GM13976 (cell line): ENCODE results near the gene SPOP.

Experiments used
- DNase-seq: peaks from one replicate; pipeline ENCODE4 v3.0.0; 2012; ENCODE audit warnings: low spot score
- in situ Hi-C: fragments of 300-500 bp; cut with MboI; formaldehyde crosslinking; loops from one replicate; pipeline ENCODE4 v1.12.0; 2022; ENCODE audit warnings: low sequenced_read_pairs, mixed read lengths, inconsistent platforms; ENCODE audit not compliant: unreplicated experiment
- TF ChIP-seq, protein P1 (sequence below): IDR thresholded peaks from 2 replicates; pipeline ENCODE4 v1.5.1; 2012; ENCODE audit warnings: borderline replicate concordance, mild to moderate bottlenecking; ENCODE audit not compliant: insufficient read depth; ENCODE audit errors: extremely low read depth, missing control alignments, control extremely low read depth

The SPOP gene

DNA sequence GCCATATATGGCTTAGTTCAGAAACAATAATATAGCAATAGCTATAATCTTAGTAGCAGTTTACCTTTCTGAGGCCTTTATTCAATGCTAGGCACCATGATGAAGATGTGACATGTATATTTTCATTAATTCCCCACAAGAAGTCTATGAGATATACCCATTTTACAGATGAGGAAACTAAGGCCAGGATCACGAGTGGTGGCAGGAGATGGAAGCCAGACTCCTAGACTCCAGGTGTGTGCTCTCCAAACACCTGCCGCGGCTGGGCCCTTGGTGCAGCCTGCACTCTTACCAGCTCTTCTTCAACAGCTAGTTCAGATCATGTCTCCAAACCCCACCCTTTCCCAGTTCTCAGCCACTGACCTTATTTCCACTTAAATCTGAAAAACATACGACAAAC lies 87.0 kb downstream of the SPOP start:
- DNase-seq, result no peak
- in situ Hi-C loops, result no loop called here
- TF ChIP-seq, protein P1, sequence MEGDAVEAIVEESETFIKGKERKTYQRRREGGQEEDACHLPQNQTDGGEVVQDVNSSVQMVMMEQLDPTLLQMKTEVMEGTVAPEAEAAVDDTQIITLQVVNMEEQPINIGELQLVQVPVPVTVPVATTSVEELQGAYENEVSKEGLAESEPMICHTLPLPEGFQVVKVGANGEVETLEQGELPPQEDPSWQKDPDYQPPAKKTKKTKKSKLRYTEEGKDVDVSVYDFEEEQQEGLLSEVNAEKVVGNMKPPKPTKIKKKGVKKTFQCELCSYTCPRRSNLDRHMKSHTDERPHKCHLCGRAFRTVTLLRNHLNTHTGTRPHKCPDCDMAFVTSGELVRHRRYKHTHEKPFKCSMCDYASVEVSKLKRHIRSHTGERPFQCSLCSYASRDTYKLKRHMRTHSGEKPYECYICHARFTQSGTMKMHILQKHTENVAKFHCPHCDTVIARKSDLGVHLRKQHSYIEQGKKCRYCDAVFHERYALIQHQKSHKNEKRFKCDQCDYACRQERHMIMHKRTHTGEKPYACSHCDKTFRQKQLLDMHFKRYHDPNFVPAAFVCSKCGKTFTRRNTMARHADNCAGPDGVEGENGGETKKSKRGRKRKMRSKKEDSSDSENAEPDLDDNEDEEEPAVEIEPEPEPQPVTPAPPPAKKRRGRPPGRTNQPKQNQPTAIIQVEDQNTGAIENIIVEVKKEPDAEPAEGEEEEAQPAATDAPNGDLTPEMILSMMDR, result no peak

DNA sequence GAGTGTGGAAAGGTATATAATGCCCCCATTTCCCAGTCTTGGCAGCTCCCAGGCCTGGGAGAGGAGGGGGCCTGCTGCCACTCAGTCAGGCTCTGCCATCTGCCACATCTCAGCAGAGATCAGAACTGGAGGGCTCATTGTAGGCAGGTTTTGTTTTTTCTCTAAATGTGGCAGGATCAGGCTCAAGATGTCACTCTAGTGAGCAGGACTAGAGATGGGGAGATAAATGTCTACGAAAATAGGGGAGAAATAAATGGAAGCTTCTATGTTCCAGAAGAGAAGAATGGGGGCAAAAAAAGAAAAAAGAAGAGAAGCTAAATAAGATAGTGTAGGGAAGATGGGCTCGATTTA lies 88.3 kb downstream of the SPOP start:
- DNase-seq, result no peak
- in situ Hi-C loops, result no loop called here
- TF ChIP-seq, protein P1, result no peak

DNA sequence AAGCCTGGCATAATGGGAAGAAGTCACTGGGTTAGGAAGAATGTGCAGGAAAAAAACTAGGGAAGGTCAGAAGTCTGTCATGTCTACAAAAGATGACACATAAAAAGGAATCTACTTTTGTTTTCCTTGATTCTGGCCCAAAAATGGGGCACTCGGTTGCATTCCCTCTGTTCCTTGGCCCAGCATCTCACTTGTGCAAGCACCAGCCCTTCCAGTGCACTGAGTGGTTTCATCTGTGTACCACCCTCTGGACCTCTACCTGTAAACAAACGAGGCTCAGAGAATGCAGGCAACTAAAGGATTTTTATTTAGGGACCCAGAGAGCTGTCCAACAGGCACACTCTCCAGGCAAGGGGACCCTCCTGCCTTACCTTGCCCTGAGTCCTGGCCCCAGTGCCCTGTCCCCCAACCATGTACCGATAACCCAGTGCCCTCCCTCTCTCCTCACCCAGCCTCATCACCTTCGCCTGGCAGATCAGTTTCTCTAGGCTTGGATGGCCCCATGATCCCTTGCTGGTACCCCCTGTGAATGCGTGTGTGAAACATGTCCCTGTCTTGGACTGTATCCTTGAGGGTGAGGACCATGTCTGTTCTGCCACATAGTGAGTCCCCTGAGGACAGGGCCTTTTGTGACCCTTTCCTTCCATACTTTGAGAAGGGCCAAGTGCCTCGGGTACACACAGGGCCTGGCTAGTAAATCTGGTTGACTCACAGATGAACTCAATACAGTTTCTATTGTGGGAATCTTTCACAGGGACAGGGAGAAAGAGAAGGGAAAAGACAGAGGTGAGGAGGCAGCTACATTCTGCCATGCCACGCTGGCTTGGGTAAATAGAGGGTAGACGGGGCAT lies 88.9 kb downstream of the SPOP start:
- no peak for DNase-seq
- TF ChIP-seq, protein P1, result no peak
- in situ Hi-C loops, result no loop called here

DNA sequence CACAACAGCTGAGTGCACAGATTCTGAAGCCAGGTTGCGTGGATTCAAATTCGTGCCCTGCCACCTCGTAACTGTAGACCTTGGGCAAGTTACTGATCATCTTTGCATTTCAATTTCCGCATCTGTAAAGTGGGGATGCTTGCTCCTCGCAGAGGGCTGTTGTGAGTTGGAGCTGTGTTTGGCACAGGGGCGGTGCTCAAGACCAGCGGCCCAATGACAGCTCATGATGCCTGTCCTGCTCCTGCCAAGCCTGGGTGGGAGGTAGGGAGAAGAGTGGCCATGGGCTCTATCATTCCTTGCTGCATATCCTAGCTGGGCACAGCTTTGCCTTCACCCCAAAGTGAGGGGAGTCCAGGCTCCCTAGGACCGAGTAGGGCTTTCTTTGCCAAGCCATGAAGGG lies 89.6 kb downstream of the SPOP start:
- no peak for DNase-seq
- TF ChIP-seq, protein P1, result no peak
- in situ Hi-C loops, result no loop called here

DNA sequence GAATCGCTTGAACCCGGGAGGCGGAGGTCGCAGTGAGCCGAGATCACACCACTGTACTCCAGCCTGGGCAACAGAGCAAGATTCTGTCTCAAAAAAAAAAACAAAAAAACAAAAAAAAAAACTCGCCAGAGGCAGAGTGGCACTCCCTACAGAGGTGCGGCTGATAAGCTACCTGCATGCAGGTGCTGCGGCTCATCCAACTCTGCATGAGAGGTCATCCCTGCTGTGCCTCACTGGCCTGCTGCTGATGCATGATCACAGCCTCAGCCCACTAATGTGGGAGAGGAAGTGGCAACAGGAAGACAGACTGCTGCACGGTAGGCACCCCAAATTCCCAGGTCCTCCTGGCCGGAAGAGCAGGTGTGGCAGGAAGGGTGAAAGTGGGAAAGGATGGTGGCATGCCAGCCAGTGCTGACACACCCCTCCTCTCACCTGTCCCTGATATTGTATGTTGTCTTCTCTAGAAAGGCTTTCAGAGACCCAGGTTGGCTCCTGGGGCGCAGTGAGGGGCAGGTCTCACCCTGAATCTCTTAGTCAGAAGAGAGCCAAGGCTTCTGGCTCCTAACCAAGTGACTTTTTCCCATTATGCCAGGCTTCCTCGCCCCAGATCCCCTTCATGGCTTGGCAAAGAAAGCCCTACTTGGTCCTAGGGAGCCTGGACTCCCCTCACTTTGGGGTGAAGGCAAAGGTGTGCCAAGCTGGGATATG lies 90.4 kb downstream of the SPOP start:
- TF ChIP-seq, protein P1, result no peak
- DNase-seq, result no peak
- in situ Hi-C loops, result no loop called here

DNA sequence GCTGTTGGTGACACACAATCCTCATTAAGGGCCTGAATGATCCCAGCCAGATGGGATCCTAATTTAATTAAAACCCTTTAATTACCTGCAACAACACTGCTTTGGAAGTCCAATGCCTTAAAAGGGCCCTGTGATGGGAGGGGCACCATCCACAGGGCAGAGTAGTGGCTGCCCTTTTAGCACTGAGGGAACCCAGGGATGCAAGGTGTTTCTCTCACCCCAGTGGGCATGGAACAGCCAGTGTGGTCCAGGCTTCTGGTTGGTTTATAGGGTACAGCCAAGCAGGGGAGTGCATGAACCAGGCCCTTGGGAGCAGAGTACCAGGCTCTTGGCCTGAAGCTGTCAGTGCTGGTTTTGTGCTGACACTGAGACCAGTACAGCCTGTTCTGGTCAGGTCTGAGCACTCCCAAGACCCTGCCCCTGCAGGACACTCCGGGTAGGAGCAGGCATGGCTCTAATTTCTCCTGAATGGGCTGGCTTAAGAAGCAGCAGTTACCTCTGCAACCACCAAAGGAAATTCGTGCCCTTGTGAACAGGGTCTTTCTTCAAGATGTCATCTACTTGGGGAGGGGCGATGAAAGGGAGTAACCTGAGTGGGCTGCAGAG lies 92.4 kb downstream of the SPOP start:
- TF ChIP-seq, protein P1, result no peak
- in situ Hi-C loops, result no loop called here
- no peak for DNase-seq
